ENCODE data around the gene ADCY6.

Gene ADCY6

DNA sequence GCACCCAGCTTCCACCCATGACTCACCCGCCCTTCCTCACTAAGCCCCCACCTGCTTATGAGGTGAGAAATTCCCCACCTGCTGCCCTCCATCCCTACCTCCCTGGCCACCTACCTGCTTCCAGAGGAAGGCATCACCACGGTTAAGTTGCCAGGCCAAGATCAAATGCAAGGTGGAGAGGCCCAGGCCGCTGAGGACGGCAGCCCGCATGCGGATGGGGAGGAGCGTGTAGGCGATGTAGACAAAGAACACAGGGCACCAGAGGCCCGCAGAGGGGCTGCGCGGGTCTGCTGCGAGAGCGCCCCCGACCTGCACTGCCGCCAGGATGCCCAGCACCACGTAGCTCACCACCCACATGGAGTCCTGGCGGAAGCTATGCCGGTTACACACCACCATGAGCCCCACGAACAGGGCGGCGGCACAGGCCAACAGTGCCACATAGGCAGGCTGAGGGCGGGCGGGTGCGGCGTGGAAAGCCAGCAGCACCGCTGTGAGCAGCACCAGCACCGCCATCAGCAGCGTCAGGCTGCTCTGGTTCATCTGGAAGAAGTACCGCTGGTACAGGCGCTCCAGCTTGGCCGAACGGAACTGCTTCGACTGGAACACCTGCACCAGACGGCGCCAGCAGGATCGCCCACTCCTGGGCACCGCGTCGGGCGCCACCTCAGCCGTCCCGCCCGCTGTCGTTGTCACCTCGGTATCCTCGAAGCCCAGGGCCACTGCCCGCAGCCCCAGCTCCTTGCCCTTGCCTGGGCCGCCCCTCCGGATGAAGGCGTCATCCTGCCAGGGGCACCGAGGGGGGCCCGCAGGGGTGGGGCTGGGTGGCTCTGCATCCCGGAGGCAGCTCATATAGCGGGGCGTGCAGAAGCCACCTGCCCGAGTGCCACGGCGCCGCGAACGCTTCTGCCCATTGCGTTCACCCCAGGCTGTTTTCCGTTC lies 6.2 kb downstream of the ADCY6 start:
- DNase-seq: no peak

DNA sequence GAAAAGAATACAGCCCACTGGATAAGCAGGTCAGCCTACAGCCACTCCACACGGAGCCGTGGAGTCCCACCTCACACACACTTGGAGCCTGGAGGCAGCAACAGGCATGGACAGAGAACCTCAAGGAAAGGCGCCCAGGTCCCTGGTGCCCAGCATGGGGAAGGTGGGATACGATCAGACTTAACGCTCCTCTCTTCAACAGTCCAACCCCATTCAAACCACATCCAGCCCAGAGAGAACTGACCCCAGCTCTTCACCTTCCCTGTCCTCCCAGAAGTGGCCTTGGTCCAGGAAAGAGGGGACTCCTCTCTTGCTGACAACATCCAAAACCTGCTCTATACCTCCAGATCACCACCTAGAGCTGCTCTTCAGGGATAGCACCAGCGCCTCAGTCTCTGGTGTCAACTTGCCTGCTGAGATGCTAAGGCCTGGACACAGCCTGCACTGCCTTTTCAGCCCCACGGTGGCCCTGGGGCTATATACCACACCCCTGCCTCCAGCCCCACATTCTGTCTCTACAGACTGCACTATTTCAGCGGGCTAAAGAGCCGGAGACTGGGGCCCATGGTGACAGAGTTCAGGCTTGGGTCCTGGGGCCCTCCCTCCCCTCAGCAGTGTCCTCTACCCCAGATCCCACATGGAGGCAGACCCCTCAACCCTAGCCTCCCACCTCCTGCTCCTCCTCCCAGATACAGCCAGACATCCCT lies 7.0 kb downstream of the ADCY6 start:
- no peak for DNase-seq

DNA sequence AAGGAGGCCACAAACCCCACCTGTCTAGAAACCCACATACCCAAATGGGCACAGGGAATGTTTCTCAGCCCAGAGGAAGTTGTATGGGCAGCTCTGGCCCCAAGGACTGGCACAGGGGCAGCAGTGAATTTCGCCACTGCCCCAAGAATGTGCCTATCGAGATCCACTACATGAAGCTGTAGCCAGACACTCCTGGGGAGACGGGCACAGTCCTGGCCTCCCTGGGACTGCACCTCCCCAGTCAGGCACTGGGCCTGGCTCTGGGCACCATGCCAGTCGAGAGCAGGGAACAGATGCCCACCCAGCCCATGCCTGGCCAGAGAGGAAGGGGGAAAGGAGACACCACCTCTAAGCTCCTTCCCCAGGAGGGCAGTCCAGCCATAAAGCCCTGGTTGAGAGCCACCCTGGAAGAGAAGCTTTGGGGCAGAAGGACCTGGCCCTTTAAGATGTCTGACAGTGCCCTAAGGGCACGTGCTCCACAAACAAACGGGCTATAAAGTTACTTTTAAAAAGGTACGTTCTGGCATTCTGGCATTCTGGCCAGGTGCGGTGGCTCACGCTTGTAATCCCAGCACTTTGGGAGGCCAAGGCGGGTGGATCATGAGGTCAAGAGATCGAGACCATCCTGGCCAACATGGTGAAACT lies 8.4 kb downstream of the ADCY6 start:
- DNase-seq: no peak

DNA sequence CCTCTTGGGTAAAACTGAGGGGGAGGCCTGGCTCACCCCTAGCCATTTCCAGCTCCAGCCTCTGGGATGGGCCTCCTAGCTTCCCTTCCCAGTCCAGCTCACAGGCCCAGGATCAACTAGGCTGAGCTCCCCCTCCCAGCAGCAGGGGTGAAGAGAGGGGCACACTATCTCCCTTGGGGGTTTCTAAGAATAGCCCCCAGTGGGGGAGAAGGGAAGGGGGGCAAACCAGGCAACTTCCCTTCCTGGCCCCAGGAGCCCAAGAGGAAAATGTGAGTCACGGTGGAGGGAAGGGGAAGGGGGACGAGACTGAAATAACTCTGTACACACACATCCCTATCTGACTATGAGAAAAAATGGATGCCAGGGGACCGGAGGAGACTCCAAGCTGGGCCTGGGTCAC lies 9.0 kb downstream of the ADCY6 start:
- no peak for DNase-seq

DNA sequence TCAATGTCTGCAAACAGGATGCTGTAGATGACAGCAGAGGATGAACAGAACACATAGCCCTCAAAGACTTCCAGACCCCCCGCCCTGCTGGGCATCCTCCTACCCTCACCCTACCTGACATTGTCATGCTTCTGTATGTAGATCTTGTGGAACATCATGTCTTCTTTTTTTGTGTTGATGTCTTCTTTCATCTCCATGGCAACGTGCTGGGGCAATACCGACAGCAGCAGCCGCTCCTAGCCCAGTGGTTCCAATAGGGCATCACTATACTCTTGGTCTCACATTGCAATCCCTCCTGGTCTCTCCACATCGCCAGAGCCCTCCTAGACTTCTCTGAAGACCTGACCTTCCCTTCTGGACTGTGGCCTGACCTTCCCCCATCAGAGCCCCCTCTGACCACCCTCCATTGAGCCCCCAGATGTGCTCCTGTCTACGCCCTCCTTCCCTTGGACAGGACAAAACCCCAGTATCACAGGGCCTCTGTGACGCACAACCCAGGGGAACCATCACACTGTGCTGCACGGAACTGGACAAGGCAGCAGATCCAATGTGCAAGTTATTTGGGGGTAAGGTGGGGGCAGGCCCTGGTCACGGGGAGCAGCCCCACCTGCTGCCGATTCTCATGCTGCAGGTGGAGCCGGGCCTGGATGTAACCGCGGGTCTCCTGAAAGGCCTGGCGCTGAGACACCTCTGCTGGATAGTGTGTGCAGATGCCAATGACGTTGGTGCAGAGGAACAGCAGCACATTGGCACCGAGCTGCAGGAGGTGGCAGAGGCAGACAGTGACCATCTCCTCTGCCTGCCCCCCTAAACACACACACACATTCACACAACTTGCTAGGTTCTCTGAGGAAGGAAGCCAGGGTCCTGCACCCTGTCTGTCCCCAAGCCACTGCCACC lies 11.1 kb downstream of the ADCY6 start:
- no peak for DNase-seq

DNA sequence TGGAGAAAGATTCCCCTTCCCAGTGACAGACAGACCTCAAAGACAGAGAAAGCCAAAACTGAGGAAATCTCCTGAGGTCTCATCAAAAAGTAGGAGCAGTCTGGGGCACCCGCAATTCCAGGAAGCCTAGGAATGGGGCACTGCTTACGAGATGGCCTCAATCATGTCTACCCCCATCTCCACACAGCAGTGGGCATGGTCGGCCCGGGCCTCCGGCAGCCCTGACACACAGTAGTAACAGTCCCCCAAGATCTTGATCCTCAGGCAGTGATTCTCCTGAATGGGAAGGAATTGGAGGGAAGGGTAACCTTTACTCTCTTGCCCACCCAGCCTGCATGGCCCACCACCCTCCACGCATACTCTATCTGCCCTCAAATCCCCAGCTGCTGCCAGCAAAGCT lies 11.9 kb downstream of the ADCY6 start:
- DNase-seq: no peak

DNA sequence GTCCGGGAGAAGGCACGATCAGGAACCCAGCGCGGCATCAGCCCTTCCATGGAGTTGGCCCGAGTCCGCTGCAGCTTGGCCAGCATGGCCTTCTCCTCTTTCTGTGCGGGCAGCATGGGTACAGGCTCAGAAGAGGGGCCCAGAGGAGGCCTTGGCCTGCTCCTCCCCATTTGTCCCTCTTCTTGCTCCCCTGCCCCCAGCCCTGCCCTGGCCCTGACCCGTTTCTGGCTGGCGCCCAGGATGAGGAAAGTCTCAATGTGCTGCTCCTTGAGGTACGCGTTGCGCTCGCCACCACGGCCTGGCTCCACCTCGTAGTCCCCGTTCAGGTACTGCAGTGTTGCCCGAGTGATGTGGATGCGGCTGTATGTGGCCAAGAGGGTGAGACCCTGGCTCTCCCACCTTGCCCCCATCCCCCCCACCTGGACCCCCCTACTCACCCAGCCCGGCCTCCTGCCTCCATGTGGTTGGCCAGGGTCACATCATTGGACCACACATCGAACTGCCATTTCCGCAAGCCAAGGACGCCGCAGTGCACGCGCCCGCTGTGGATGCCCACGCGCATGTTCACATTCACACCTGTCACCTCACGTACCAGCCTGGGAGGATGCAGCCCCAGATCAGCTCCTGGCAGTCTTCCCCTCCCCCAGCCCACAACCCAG lies 12.8 kb downstream of the ADCY6 start:
- no peak for DNase-seq

DNA sequence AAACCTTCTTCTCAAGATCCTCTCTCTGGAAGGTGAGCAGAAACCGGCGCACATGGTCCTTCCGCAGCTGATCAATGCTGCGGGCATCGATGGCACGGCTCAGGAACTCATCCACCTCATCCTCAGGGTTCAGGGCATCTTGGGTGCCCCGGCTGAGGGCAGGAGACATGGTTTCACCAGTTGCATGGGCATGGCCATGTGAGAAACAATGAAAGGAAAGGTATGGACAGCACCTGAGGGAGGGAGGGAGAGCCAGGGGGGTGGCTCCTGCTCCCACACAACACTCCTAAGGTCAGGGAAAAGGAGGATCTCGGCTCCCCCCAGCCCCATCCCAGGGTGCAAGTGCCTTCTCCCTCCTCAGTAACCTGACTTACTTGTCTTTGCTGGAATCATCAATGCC lies 13.6 kb downstream of the ADCY6 start:
- DNase-seq: no peak

DNA sequence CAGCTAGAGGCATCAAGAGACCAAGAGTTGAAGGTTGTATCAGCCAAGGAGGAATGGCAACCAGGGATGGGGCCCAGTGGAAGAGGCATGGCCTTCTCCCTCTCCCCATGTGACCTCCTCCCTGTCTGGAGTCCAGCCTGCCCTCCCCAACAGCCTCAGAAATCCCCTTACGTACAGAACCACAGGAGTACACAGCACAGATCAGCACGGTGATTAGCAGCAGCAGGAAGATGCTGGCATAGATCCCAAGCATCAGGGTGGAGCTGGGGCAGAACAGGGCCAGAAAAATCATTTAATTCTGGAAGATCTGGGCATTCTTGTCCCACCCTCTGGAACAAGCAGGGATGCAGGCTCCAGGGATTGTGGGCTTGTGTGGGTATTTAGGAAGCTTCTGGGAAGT lies 14.4 kb downstream of the ADCY6 start:
- DNase-seq: no peak

DNA sequence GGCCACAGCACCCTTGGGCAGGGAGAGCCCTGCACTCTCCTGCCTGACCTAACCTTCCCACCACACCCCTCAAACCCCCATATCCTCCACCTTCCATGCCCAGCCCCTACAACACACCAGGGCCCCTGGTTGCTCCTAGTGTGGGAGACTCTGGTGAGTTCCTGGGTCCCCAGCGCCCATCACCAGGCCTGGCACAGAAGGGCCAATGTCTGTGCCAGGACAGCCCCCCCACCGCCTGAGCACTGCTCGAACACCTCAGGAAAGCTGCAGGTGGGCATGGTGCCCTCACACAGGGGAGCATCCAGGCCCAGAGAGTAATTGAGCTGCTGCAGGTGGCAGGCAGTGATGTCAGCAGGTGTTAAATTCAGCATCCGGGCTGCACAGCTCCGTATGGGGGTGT lies 15.2 kb downstream of the ADCY6 start:
- no peak for DNase-seq

DNA sequence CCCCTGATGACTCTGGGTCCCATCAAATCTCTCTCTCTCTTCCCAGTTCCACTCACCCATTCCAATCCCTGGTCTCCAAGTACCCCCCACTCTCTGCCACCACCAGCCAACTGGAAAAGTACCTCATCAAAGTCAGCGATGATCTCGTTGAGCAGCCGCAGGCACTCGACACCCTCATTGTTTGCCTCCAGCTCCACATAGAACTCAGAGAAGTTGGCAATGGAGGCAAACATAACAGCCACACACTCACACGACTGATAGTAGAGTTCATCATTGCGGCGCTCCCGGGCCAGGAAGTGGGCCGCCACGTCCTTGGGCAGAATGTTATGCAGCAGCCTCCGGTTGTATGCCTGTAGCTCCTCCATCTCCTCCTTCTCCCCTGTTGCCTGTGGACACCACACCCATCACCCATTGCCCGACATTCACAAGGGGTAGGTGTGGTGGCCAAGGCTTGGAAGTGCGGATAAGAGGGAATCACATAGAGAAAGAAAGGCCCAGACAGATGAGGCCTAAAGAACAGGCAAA lies 17.2 kb downstream of the ADCY6 start:
- no peak for DNase-seq

DNA sequence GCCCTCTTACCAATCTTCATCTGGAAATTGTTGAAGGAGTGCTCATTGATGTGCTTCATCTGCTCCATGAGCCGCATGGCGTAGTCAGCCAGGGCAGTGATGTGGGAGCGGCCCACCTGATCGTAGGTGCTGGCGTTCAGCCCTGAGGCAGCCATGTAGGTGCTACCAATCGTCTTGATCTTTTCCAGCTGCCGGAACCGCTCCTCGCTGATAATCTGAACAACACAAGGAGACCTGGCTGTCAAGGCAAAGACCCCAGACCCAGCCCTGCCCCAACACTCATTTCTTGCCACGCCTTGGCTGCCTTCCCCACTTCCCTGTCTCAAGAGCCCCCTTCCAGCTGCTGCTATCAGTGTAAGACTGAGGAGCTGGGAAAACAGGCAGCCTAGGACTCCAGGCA lies 18.1 kb downstream of the ADCY6 start:
- no peak for DNase-seq

DNA sequence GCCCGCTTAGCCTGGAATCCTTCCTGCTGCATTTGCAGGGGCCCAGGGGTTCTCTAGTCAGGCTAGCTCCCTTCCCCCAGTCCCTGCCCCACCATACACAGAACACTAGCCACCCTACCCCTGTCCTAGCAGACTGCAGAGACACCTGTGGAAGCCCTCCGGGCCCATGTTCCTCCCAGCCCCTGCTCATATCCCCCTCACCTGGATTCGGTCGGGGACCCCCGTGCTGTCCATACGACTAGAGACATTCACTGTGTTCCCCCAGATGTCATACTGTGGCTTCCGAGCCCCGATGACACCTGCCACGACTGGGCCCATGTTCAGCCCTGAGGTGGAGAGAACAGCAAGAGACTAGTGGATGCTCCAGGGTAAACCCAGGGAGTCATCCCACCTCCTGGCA lies 20.2 kb downstream of the ADCY6 start:
- DNase-seq: no peak

DNA sequence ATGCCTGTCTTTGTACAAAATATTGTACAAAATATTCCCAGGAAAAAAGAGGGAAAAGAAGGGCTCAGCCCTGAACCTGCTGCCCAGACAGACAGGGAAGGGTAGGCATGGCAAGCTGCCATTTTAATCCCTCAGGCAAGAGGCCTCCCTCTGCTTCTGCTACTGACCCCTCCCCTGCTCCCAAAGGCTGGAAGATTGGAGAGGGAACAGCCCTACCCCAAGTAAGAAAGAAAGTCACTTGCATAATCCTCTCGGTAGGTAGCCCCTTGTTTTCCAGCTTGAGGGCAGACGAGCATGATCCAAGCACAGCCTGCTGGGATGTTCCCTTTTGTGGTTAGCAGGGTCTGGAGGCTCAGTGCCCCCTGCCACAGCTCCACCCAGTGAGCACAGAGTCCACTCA lies 20.7 kb downstream of the ADCY6 start:
- no peak for DNase-seq

DNA sequence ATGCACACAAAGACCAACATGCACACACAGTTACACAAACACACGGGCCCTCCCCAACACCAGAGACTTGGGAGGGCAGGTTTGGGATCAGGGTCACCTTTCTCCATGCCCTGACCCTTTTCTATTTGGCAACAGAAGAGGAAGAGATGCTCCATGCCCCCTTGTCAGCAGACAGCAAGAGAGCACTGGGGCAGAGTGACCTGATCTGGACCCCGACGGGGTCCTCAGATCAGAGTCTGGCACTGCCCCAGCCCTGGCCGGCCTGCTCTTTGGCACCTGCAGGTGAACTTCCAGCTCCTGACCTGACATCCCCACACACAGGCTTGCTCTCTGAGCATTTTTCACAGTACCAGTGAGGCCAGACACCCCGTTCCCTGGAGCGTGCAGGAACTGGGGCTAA lies 21.4 kb downstream of the ADCY6 start:
- DNase-seq: no peak

DNA sequence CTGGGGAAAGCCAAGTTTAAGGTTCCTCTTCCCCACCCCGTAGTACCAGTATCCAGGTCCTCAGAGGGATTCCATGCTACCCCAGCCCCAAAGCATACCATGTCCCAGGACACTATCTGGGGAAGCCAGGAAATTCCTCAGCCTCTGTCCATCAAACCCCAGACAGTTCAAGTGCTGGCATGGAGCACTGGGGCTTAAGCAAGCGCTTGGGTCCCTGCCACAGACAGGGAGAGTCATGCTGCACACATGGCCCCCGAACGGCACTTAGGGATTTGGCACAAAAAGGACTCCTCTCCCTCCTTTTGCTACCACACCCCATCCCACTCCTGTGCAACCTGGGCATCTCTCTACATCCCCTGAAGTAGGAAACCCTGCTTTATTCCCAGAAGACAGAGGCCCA lies 21.8 kb downstream of the ADCY6 start:
- no peak for DNase-seq

DNA sequence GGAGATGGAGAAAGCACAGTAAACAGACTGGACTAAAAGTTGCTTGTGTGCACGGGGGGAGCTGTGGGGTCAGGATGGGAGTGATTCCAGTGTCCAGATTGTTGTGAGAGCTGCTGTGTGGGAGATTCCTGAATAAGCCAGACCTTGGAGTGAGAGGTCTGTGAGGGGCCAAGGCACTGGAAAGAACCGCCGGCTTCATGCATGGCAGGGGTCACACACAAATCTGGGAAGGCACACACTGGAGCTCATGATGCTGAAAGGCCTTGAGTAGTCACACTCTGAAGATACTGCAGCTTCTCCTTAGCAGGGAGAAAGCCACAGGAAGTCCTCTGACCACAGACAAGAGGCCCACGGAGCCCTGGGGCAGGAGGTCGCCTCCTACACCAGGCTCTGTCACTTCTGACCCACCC lies 23.1 kb downstream of the ADCY6 start:
- no peak for DNase-seq

DNA sequence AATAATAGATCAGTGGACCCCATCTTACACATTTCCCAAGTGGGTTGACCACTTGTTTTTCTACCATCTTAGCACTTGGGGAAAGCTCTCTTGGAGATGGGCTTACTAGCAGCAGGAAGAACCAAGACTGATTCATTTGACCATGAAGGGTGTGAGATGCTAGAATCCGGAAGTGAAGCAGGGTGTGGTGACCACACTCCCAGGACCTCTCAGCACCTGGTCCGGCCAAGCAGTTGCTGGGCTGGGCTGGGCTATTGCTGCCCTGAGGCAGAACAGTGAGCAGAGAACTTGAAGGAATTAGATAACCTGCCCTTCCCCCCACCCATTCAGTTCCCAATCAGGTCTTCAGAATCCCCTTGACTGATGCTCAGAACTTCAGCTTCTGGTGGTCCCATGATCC lies 24.4 kb downstream of the ADCY6 start:
- DNase-seq: no peak

DNA sequence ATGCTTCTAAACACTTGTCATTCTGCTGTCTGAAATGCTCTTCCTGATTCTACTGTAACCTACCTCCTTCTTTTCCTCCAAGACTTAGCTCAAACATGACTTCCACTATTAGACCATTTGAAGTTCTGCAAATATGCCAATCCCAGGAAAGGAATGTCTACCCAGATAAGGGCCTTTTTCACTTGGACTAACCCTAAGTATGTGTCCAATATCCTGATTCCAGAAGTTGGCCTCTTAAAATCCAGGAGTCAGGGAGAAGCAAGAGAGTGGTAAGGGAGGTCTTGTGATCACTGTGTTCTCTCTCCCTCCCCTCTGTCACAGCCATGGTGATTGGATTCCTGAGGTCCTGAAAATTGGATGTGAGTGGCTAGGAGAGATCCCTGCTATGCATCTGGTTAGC lies 30.2 kb downstream of the ADCY6 start:
- DNase-seq: no peak

DNA sequence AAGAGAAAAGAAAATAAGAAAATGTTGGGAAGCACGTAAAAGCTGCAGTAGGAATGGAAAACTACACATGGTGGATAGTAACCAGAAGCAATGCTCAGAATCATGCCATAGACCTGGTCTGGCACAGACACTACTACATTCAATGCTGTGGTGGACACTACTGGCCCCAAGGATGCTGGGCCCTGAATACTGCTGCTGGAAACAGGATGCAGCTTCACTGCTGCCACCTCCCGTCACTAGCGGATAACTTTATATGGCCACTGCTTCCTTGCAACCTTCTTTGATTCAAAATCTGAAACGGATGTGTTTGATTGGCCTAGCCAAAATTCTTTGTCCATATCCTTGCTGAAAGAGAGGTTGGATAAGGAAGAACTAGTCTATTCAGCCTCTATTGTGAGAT lies 30.7 kb downstream of the ADCY6 start:
- no peak for DNase-seq

DNA sequence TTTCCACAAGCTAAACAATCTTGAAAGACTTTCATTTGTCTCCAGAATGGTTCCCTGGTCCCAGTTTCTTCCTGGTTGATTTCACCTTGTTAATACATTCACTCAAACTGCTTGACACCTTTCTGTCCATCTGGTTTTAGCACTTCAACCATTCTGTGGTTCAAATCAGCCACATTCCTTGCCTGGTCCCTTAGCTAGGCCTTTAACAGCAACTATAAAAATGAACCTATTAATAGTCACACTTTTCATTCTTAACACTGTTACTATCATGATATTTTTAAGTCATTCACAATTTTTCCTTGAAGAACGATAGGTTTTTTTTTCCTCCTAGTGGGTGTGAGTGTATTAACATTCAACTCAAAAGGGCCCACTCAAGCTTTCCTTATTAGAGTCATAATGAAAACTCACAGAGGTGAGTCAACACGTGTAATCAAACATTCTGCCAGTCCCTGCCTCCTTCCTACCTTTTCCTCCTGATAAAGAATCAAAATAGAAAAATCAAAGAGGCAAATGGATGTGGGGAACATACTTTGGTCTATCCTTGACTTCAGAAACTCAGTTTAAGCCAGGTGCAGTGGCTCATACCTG lies 38.0 kb downstream of the ADCY6 start:
- DNase-seq: no peak

DNA sequence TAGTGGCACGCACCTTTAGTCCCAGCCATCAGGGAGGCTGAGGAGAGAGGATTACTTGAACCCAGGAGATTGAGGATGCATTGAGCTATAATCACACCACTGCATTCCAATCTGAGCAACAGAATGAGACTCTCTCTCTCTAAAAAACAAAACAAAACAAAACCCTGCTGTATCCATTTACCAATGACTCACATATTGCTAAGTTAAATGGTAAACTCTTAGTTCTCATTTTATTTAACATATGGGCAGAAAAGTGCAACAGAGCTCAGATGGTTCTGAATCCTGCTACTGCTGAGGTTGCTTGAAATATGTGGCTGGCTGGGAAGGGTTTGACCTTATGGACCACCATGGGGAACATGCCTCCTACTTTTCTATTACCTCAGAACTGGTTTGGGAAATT lies 38.7 kb downstream of the ADCY6 start:
- DNase-seq: no peak
